ENCODE measurements around the gene SUGCT.

SUGCT gene

GRCh38 chr7:40680657-40681056, 545.9 kb downstream of the SUGCT start:
- no peaks in the 10 kb centered on the region for H3K27me3 ChIP-seq (ENCODE audit: low read depth, low read length)
- H3K4me1 ChIP-seq (ENCODE audit: low read length): no peaks in the 10 kb centered on the region
- no peak overlapping the region for H3K9ac ChIP-seq (ENCODE audit: low read length)
- no peaks in the 10 kb centered on the region for H3K36me3 ChIP-seq (replicated peaks; ENCODE audit: low read depth, low read length)
- H3K4me3 ChIP-seq (ENCODE audit: low read length): no peak overlapping the region
- no peak overlapping the region for H3K27ac ChIP-seq (ENCODE audit: low read length)
- H3K79me2 ChIP-seq (ENCODE audit: low read length): no peaks in the 10 kb centered on the region
- TF ChIP-seq EZH2phosphoT487 (IDR thresholded peaks at IDR 0.05; ENCODE audit: low read depth): no peak
- TF ChIP-seq CTCF (IDR thresholded peaks at IDR 0.05; ENCODE audit: low read depth, low read length): peak; percentile 28
- H4K20me1 ChIP-seq (ENCODE audit: insufficient read depth, low read length): no peaks in the 10 kb centered on the region; the same call in 1 of the 2 replicates
- no peak overlapping the region for H3K4me2 ChIP-seq (ENCODE audit: low read length)
- H3K9me3 ChIP-seq (ENCODE audit: insufficient read depth, low read length): no peaks in the 10 kb centered on the region
- no peak overlapping the region for H2AFZ ChIP-seq (ENCODE audit: low read depth, low read length)

- Histone ChIP-seq H3K27me3 (ENCODE audit: low read depth, low read length) (no peaks in the 10 kb centered on the region), H3K9me3 (ENCODE audit: insufficient read depth, low read length) (no peaks in the 10 kb centered on the region), H3K4me3 (ENCODE audit: low read length) (no peak overlapping the region), H3K9ac (ENCODE audit: low read length) (no peak overlapping the region), H3K36me3 (replicated peaks; ENCODE audit: low read depth, low read length) (no peaks in the 10 kb centered on the region), H3K4me2 (ENCODE audit: low read length) (no peak overlapping the region), H3K4me1 (ENCODE audit: low read length) (no peaks in the 10 kb centered on the region), H3K27ac (ENCODE audit: low read length) (no peak overlapping the region), H3K79me2 (ENCODE audit: low read length) (no peaks in the 10 kb centered on the region), H4K20me1 (ENCODE audit: insufficient read depth, low read length) (no peaks in the 10 kb centered on the region; the same call in 1 of the 2 replicates), H2AFZ (ENCODE audit: low read depth, low read length) (no peak overlapping the region)
- TF ChIP-seq CTCF (IDR thresholded peaks at IDR 0.05; ENCODE audit: low read depth, low read length) (no peak), EZH2phosphoT487 (IDR thresholded peaks at IDR 0.05; ENCODE audit: low read depth) (no peak)
Measured at GRCh38 chr7:40682696-40683095, 547.9 kb downstream of the SUGCT start.

- 0 out of 2 replicates have a peak, but pooled peaks cover 4% of the 10 kb centered on the region for H3K4me1 ChIP-seq (ENCODE audit: low read length)
- no peak overlapping the region for H2AFZ ChIP-seq (ENCODE audit: low read depth, low read length)
- TF ChIP-seq CTCF (IDR thresholded peaks at IDR 0.05; ENCODE audit: low read depth, low read length) (no peak), EZH2phosphoT487 (IDR thresholded peaks at IDR 0.05; ENCODE audit: low read depth) (no peak)
- H3K4me2 ChIP-seq (ENCODE audit: low read length): no peak overlapping the region
- no peaks in the 10 kb centered on the region for H3K9me3 ChIP-seq (ENCODE audit: insufficient read depth, low read length)
- H3K27ac ChIP-seq (ENCODE audit: low read length): no peak overlapping the region
- no peaks in the 10 kb centered on the region for H3K36me3 ChIP-seq (replicated peaks; ENCODE audit: low read depth, low read length)
- H3K27me3 ChIP-seq (ENCODE audit: low read depth, low read length): no peaks in the 10 kb centered on the region
- no peaks in the 10 kb centered on the region for H4K20me1 ChIP-seq (ENCODE audit: insufficient read depth, low read length)
- no peak overlapping the region for H3K9ac ChIP-seq (ENCODE audit: low read length)
- no peak overlapping the region for H3K4me3 ChIP-seq (ENCODE audit: low read length)
- H3K79me2 ChIP-seq (ENCODE audit: low read length): no peaks in the 10 kb centered on the region
Measured at GRCh38 chr7:40694026-40694809, 559.4 kb downstream of the SUGCT start.

- TF ChIP-seq CTCF (IDR thresholded peaks at IDR 0.05; ENCODE audit: low read depth, low read length) (no peak), EZH2phosphoT487 (IDR thresholded peaks at IDR 0.05; ENCODE audit: low read depth) (no peak)
- H3K9ac ChIP-seq (ENCODE audit: low read length): no peak overlapping the region
- no peaks in the 10 kb centered on the region for H3K27me3 ChIP-seq (ENCODE audit: low read depth, low read length)
- H2AFZ ChIP-seq (ENCODE audit: low read depth, low read length): no peak overlapping the region
- H3K4me1 ChIP-seq (ENCODE audit: low read length): 0 out of 2 replicates have a peak, but pooled peaks cover 4% of the 10 kb centered on the region
- no peak overlapping the region for H3K27ac ChIP-seq (ENCODE audit: low read length)
- no peaks in the 10 kb centered on the region for H4K20me1 ChIP-seq (ENCODE audit: insufficient read depth, low read length)
- no peak overlapping the region for H3K4me3 ChIP-seq (ENCODE audit: low read length)
- H3K36me3 ChIP-seq (replicated peaks; ENCODE audit: low read depth, low read length): no peaks in the 10 kb centered on the region
- H3K9me3 ChIP-seq (ENCODE audit: insufficient read depth, low read length): no peaks in the 10 kb centered on the region
- no peaks in the 10 kb centered on the region for H3K79me2 ChIP-seq (ENCODE audit: low read length)
- no peak overlapping the region for H3K4me2 ChIP-seq (ENCODE audit: low read length)
Measured at GRCh38 chr7:40694991-40695390, 560.2 kb downstream of the SUGCT start.
